IPS-18a (cell line): ENCODE results near the gene GCN1.
"Not testable (repeated sequence)": the region's sequence is repeated elsewhere in the genome, so short reads cannot be mapped to it uniquely, and the experiment has no call there.

Experiments
- H3K27ac ChIP-seq: one replicate; pipeline ENCODE4 v1.5.1; 2013; ENCODE audit warnings: low read length
- H3K27me3 ChIP-seq: one replicate; pipeline ENCODE4 v1.6.1; 2013; ENCODE audit warnings: mild to moderate bottlenecking, low read length; ENCODE audit not compliant: control insufficient read depth, insufficient read depth
- H3K36me3 ChIP-seq: one replicate; pipeline ENCODE4 v1.6.1; 2013; ENCODE audit warnings: low read depth, low read length; ENCODE audit not compliant: control insufficient read depth
- H3K4me1 ChIP-seq: one replicate; pipeline ENCODE4 v1.6.1; 2013; ENCODE audit warnings: low read depth, low read length; ENCODE audit not compliant: control insufficient read depth
- H3K4me3 ChIP-seq: one replicate; pipeline ENCODE4 v1.5.1; 2013; ENCODE audit warnings: low read length
- H3K9ac ChIP-seq: one replicate; pipeline ENCODE4 v1.6.1; 2013; ENCODE audit warnings: mild to moderate bottlenecking, low read length, moderate library complexity
- H3K9me3 ChIP-seq: one replicate; pipeline ENCODE4 v1.6.1; 2013; ENCODE audit warnings: low read depth, low read length; ENCODE audit not compliant: control insufficient read depth

The GCN1 gene

DNA sequence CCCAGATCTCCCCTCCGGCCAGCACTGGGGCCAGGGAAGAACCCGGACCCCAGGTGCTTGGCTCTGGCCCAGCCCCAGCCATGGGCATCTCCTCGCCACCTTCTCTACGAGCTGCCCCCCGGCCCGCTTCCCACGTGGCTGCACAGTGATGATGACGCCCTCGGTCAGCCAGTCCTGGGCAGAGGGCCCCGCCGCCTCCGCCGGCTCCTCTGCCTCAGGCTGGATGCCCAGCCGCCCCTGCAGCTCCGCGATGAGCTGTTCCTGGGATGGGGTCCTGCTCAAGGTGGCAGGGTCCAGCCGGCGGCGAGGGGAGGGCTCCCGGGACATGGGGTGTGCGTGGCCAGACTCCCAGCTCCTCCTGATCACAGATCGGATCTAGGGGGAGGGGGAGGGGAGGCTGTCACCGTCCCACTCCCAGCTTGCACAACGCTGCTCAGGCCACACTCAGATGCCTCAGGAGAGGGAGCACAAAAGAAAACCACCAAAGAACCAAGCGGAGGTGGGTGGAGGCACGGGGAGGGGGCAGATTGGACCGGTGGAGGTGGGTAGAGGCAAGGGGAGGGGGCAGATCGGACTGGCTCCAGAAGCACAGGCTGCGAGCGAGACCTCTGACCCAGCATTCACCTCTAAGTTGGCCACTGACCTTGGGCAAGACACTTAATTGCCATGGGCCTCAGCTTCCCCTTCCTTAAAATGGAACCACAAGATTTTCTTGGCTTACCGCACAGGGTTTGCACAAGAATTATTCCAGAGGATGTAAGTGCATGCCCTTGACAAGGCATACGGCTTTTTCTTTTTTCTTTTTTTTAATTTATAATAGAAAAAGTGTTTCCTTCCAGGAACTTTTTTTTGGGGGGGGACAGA lies 22.5 kb upstream of the GCN1 start:
- Histone ChIP-seq H3K27me3 (no peaks in the 10 kb centered on the region), H3K36me3 (peaks cover 42% of the 10 kb centered on the region), H3K4me1 (no peaks in the 10 kb centered on the region), H3K27ac (no peak overlapping the region), H3K9me3 (no peaks in the 10 kb centered on the region), H3K9ac (no peak overlapping the region), H3K4me3 (no peak overlapping the region)

- H3K27me3 ChIP-seq: no peaks in the 10 kb centered on the region
- no peak overlapping the region for H3K4me3 ChIP-seq
- H3K4me1 ChIP-seq: no peaks in the 10 kb centered on the region
- no peaks in the 10 kb centered on the region for H3K9me3 ChIP-seq
- H3K9ac ChIP-seq: no peak overlapping the region
- peaks cover 44% of the 10 kb centered on the region for H3K36me3 ChIP-seq
- no peak overlapping the region for H3K27ac ChIP-seq
These were observed 21.5 kb upstream of the GCN1 start for GRCh38 chr12:120215766-120216735.

DNA sequence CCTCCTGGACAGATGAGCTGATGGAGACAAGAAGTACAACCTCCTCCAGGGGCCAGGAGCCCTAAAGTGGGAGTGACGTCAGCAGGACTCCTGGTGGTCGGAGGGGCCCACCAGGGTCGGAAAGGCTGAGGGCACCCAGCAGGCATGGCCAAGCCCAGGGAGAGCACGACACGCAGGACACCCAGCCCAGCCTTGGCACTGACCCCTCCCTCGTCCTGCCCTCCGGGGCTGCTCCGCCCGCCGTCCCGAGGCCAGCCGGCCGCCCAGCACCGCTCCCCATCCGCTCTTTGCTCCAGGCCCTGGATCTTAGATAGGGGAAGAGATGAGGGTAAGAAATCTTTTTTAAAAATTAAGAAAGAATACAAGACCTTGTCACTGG lies 20.8 kb upstream of the GCN1 start:
- H3K4me3 ChIP-seq: no peak overlapping the region
- H3K4me1 ChIP-seq: no peaks in the 10 kb centered on the region
- H3K9me3 ChIP-seq: no peaks in the 10 kb centered on the region
- no peak overlapping the region for H3K27ac ChIP-seq
- H3K36me3 ChIP-seq: peaks cover 51% of the 10 kb centered on the region
- H3K27me3 ChIP-seq: no peaks in the 10 kb centered on the region
- no peak overlapping the region for H3K9ac ChIP-seq

DNA sequence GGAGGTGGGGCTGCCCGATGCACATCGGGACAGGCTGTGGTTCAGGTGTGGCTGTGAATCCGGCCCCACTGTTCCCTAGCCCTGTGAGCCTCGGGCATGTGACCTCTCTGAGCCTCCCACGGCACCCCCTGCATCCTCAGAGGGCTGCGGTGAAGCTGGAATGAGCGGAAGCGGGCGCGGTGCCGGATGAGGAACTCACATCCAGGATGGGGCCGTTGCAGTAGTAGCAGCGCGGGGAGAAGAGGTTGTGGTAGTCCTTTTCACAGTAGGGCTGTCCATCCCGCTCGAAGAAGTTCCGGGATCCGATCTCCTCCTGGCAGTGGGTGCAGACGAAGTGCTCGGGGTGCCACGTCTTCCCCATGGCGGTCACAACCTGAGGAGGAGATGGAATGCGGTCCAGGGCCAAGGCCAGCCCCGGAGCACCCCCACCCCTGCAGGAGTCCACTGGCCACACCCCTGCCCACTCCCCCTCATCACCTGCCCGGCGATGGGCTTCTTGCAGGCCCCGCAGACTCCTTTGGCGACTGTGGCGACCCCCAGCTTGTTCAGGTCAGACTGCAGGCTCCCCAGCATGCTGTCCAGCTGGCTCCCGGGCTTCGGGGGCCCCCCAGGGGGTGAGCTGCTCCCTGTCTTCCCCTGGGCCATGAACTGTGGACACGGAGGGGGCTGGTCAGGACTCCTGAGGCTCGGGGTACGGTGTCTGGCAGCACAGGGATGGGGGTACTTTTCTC lies 20.3 kb upstream of the GCN1 start:
- Histone ChIP-seq H3K4me1 (no peaks in the 10 kb centered on the region), H3K4me3 (no peak overlapping the region), H3K9me3 (no peaks in the 10 kb centered on the region), H3K27me3 (no peaks in the 10 kb centered on the region), H3K36me3 (peaks cover 56% of the 10 kb centered on the region), H3K27ac (no peak overlapping the region), H3K9ac (no peak overlapping the region)

- no peaks in the 10 kb centered on the region for H3K4me1 ChIP-seq
- no peak overlapping the region for H3K9ac ChIP-seq
- H3K36me3 ChIP-seq: peaks cover 48% of the 10 kb centered on the region
- no peak overlapping the region for H3K27ac ChIP-seq
- H3K27me3 ChIP-seq: no peaks in the 10 kb centered on the region
- no peaks in the 10 kb centered on the region for H3K9me3 ChIP-seq
- H3K4me3 ChIP-seq: no peak overlapping the region
These were observed 19.2 kb upstream of the GCN1 start for GRCh38 chr12:120213758-120214157.

DNA sequence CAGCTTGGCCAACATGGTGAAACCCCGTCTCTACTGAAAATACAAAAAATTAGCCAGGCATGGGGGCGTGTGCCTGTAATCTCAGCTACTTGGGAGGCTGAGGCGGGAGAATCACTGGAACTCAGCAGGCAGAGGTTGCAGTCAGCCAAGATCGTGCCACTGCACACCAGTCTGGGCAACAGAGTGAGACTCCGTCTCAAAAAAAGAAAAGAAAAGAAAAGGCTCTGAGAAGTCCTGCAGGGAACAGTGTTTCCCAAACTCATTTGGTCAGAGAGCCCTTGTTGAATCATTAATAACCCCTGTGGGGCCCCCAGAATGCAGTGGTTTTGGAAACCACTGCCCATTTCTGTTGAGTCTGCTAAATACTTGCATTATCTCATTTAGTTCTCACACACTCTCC lies 18.7 kb upstream of the GCN1 start:
- H3K9me3 ChIP-seq, H3K27ac ChIP-seq, H3K27me3 ChIP-seq, H3K9ac ChIP-seq, H3K4me3 ChIP-seq, H3K4me1 ChIP-seq: not testable (repeated sequence)
- H3K36me3 ChIP-seq: peaks cover 45% of the 10 kb centered on the region

DNA sequence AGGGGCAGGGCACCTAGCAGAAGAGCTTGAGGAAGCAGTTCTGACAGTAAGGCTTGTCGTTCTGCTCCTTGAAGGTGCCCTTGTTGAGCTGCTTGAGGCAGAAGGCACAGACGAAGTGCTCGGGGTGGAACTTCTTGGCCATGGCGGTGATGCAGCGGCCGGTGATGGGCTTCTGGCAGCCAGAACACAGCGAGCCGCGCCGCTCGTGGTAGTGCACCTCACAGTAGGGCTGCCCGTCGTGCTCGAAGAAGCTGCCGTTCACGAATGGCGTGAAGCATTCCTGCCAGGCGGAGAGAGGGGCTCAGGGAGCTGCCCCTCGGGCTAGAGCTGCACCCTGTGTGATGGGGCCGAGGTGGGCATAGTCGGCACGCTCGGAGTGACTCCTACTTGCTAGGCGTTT lies 17.8 kb upstream of the GCN1 start:
- Histone ChIP-seq H3K9me3 (no peaks in the 10 kb centered on the region), H3K27me3 (no peaks in the 10 kb centered on the region), H3K9ac (no peak overlapping the region), H3K27ac (no peak overlapping the region), H3K4me3 (no peak overlapping the region), H3K36me3 (peaks cover 51% of the 10 kb centered on the region), H3K4me1 (no peaks in the 10 kb centered on the region)

- Histone ChIP-seq H3K27ac (no peak overlapping the region), H3K4me1 (no peaks in the 10 kb centered on the region), H3K27me3 (no peaks in the 10 kb centered on the region), H3K9ac (no peak overlapping the region), H3K9me3 (no peaks in the 10 kb centered on the region), H3K36me3 (peaks cover 54% of the 10 kb centered on the region), H3K4me3 (no peak overlapping the region)
These were observed 17.4 kb upstream of the GCN1 start for GRCh38 chr12:120211904-120212283.

DNA sequence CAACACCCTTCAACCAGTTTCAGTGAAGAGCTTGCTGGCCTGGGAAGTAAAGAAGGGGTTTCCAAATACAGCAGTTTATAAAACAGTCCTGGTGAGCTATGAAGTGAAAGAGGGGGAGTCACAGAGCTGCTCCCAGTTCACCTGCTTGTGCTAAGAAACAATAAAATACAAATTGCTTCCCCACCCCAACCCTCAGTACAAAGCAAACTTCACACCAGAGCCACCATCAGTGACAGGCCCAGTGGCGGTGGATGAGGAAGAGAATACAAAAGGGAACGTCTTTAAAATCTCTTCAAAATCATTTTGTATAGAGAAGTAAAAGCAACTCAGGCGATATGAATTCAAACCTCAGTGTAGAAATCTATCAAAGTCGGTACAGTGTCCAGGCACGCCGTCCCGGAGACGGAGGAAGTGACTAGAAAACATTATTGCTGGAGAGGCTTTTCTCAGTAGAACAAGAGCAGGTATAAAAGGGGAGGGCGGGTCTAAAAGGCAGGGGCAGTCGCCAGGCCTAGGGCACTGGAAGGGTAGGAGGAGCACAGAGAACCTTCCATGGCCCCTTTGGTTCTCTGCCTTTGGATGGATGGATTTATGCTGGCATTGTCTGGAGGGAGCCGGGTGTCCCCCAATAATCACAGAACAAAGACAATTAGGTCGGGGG lies 16.9 kb upstream of the GCN1 start:
- H3K27ac ChIP-seq: no peak overlapping the region
- H3K4me1 ChIP-seq: no peaks in the 10 kb centered on the region

DNA sequence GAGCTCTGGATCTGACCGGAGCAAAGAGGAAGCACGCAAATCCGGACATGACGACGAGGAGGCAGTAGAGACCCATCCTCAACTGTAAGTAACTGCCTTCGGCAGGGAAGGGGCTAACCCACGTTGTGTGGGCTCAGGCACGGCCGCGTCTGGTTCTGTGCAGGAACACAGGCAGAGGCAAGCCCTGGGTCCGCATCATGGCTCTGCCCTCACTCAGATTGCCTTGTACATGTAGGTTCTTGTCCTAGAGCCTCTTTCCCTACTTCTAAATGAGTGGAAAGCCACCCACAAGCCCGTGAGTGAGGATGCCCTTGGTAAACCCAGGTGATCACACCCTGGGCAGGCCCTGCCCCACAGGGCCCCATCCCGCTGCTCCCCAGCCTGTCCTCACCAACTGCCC lies 15.3 kb upstream of the GCN1 start:
- no peak overlapping the region for H3K4me3 ChIP-seq
- H3K36me3 ChIP-seq: peaks cover 56% of the 10 kb centered on the region
- no peak overlapping the region for H3K9ac ChIP-seq

More for the DNA sequence above, 16.9 kb upstream of the GCN1 start:
- Histone ChIP-seq H3K4me3 (no peak overlapping the region), H3K36me3 (peaks cover 57% of the 10 kb centered on the region), H3K27me3 (no peaks in the 10 kb centered on the region), H3K9me3 (no peaks in the 10 kb centered on the region), H3K9ac (no peak overlapping the region)

GRCh38 chr12:120207227-120207626 lies 12.7 kb upstream of the GCN1 start:
- Histone ChIP-seq H3K27me3 (no peaks in the 10 kb centered on the region), H3K36me3 (peaks cover 35% of the 10 kb centered on the region), H3K27ac (no peak overlapping the region), H3K4me3 (no peak overlapping the region), H3K9me3 (no peaks in the 10 kb centered on the region), H3K4me1 (no peaks in the 10 kb centered on the region), H3K9ac (no peak overlapping the region)

More for the DNA sequence above, 15.3 kb upstream of the GCN1 start:
- H3K4me1 ChIP-seq: no peaks in the 10 kb centered on the region
- H3K27ac ChIP-seq: no peak overlapping the region
- H3K27me3 ChIP-seq: no peaks in the 10 kb centered on the region
- no peaks in the 10 kb centered on the region for H3K9me3 ChIP-seq
